ENCODE results near the gene KIAA0586. TPM values are rescaled to one million over a fixed set of nuclear protein-coding genes. Genes with fewer than 3 reads are reported as not detected.
"Not testable (repeated sequence)": the region's sequence is repeated elsewhere in the genome, so short reads cannot be mapped to it uniquely, and the experiment has no call there.

The KIAA0586 gene
- total and polyA plus RNA-seq, 2 of the 13 experiments (the other 11 are each of a cell fraction or from before 2014, with no cell fraction given) = 12.6 to 25.2 TPM

DNA sequence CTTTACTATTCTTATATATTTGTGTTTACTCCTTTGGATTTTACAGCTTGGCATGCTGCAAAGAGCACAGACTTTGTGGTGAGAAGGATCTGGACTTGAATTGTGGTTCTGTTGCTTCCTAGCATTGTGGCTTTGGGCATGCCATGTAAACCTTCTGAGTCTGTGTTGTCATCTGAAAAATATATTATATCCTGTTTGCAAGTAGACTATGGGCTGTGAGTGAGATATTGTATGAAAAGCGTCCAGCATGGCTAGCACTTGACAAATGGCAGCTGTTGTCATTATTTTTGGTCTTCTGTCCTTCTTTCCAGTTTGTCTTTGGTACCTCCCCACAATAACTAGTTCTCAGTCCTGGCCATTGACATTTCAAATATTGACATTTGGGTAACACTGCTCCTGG is 148.4 kb downstream of the KIAA0586 start:
- no peak overlapping the region for H2AFZ ChIP-seq (ENCODE audit: low read length)
- H3K4me2 ChIP-seq (ENCODE audit: low read depth, low read length) = no peak overlapping the region
- H3K27ac ChIP-seq (ENCODE audit: extremely low read length, insufficient read depth, low read length) = no peak overlapping the region
- WGBS (ENCODE audit: low lambda C conversion rate) = 0% methylated on average over 1 of the region's 1 CpG
- no peak for DNase-seq (ENCODE audit: low spot score)
- no peak for TF ChIP-seq U2AF1 (optimal IDR thresholded peaks at IDR 0.05; ENCODE audit: low read depth, low read length)
- TF ChIP-seq KDM3A (CRISPR knock-in tag; IDR thresholded peaks at IDR 0.05; ENCODE audit: low read depth) = no peak
- peaks cover 12% of the 10 kb centered on the region for H3K4me1 ChIP-seq (ENCODE audit: insufficient read depth, low read length)
- POLR2A ChIA-PET = no interaction called here
- no peaks in the 10 kb centered on the region for H3K79me2 ChIP-seq (ENCODE audit: insufficient read depth, low read length)
- 0 out of 5 replicates have a peak, but pooled peaks cover 0 to 2% of the 10 kb centered on the region in 2 experiments for H3K27me3 ChIP-seq (ENCODE audit: control insufficient read depth in 1 of 2, insufficient read depth in 2 of 2, low read length in 2 of 2)
- H3K9ac ChIP-seq (ENCODE audit: insufficient read depth, low read depth, low read length) = no peak overlapping the region
- no peaks in the 10 kb centered on the region for H3K36me3 ChIP-seq (replicated peaks in 1 of 2; ENCODE audit: control insufficient read depth in 1 of 2, insufficient read depth in 2 of 2, low read length in 2 of 2)
- H4K20me1 ChIP-seq (ENCODE audit: insufficient read depth, low read length) = no peaks in the 10 kb centered on the region
- no peak for ATAC-seq
- no peak overlapping the region for H3K4me3 ChIP-seq (replicated peaks in 1 of 3; ENCODE audit: insufficient read depth in 1 of 3, low read depth in 2 of 3, low read length in 3 of 3)
- FAIRE-seq = no peak
- in situ Hi-C loops (cut with HindIII; ENCODE audit: extremely low pct_ligation_motif_present, low pct_unique_long_range_greater_than_20kb) = no loop called here
- intact Hi-C loops (cut with micrococcal nuclease; ENCODE audit: unreplicated experiment) = no loop called here
- no TSS peak for BruUV-seq (replicated peaks)
- no peaks in the 10 kb centered on the region for H3K9me3 ChIP-seq (ENCODE audit: low read length)
- CTCF ChIA-PET (ENCODE audit: low intra/inter-chr PET ratio, low total read pairs) = no interaction called here

DNA sequence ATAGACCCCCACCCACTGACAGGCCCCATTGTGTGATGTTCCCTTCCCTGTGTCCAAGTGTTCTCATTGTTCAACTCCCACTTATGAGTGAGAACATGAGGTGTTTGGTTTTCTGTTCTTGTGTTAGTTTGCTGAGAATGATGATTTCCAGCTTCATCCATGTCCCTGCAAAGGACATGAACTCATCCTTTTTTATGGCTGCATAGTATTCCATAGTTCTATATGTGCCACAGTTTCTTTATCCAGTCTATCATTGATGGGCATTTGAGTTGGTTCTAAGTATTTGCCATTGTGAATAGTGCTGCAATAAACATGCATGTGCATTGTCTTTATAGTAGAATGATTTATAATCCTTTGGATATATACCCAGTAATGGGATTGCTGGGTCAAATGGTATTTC is 152.5 kb downstream of the KIAA0586 start:
- CTCF ChIA-PET (ENCODE audit: low intra/inter-chr PET ratio, low total read pairs); H3K4me2 ChIP-seq (ENCODE audit: low read depth, low read length); FAIRE-seq; H3K9ac ChIP-seq (ENCODE audit: insufficient read depth, low read depth, low read length); H3K36me3 ChIP-seq (replicated peaks in 1 of 2; ENCODE audit: control insufficient read depth in 1 of 2, insufficient read depth in 2 of 2, low read length in 2 of 2); intact Hi-C loops (cut with micrococcal nuclease; ENCODE audit: unreplicated experiment); H3K27me3 ChIP-seq (ENCODE audit: control insufficient read depth in 1 of 2, insufficient read depth in 2 of 2, low read length in 2 of 2); POLR2A ChIA-PET; DNase-seq (ENCODE audit: low spot score); H3K9me3 ChIP-seq (ENCODE audit: low read length); H3K27ac ChIP-seq (ENCODE audit: extremely low read length, insufficient read depth, low read length); H3K79me2 ChIP-seq (ENCODE audit: insufficient read depth, low read length); H3K4me3 ChIP-seq (replicated peaks in 1 of 3; ENCODE audit: insufficient read depth in 1 of 3, low read depth in 2 of 3, low read length in 3 of 3); in situ Hi-C loops (cut with HindIII; ENCODE audit: extremely low pct_ligation_motif_present, low pct_unique_long_range_greater_than_20kb); BruUV-seq (replicated peaks); H3K4me1 ChIP-seq (ENCODE audit: insufficient read depth, low read length); H2AFZ ChIP-seq (ENCODE audit: low read length); H4K20me1 ChIP-seq (ENCODE audit: insufficient read depth, low read length); ATAC-seq: not testable (repeated sequence)

DNA sequence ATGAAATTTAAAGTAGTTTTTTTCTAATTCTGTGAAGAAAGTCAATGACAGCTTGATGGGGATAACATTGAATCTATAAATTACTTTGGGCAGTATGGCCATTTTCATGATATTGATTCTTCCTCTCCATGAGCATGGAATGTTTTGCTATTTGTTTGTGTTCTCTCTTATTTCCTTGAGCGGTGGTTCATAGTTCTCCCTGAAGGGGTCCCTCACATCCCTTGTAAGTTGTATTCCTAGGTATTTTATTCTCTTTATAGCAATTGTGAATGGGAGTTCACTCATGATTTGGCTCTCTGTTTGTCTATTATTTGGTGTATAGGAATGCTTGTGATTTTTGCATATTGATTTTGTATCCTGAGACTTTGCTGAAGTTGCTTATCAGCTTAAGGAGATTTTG is 153.9 kb downstream of the KIAA0586 start:
- H3K4me2 ChIP-seq (ENCODE audit: low read depth, low read length); DNase-seq (ENCODE audit: low spot score); POLR2A ChIA-PET; H3K27ac ChIP-seq (ENCODE audit: extremely low read length, insufficient read depth, low read length); H3K9me3 ChIP-seq (ENCODE audit: low read length); FAIRE-seq; H4K20me1 ChIP-seq (ENCODE audit: insufficient read depth, low read length); intact Hi-C loops (cut with micrococcal nuclease; ENCODE audit: unreplicated experiment); H3K36me3 ChIP-seq (replicated peaks in 1 of 2; ENCODE audit: control insufficient read depth in 1 of 2, insufficient read depth in 2 of 2, low read length in 2 of 2); H3K4me1 ChIP-seq (ENCODE audit: insufficient read depth, low read length); H3K9ac ChIP-seq (ENCODE audit: insufficient read depth, low read depth, low read length); BruUV-seq (replicated peaks); CTCF ChIA-PET (ENCODE audit: low intra/inter-chr PET ratio, low total read pairs); H3K79me2 ChIP-seq (ENCODE audit: insufficient read depth, low read length); ATAC-seq; H2AFZ ChIP-seq (ENCODE audit: low read length); H3K27me3 ChIP-seq (ENCODE audit: control insufficient read depth in 1 of 2, insufficient read depth in 2 of 2, low read length in 2 of 2); H3K4me3 ChIP-seq (replicated peaks in 1 of 3; ENCODE audit: insufficient read depth in 1 of 3, low read depth in 2 of 3, low read length in 3 of 3); in situ Hi-C loops (cut with HindIII; ENCODE audit: extremely low pct_ligation_motif_present, low pct_unique_long_range_greater_than_20kb): not testable (repeated sequence)
- 6% methylated on average over 1 of the region's 1 CpG for WGBS (ENCODE audit: low lambda C conversion rate)

All from HepG2 (cell line).